Colon (tissue), 2 donors: Measurements from ENCODE around the gene LYL1.

Source experiments
- FAIRE-seq: peaks from 2 replicates; lab custom pipeline; 2012; peaks lifted over from hg19 to GRCh38; lab: Jason Lieb, UNC
- donor health status: control.
- donor health status: control.

LYL1 gene

GRCh38 chr19:13055213-13056051 lies 47.2 kb downstream of the LYL1 start:
- no peak for FAIRE-seq

GRCh38 chr19:13054626-13055212 lies 47.9 kb downstream of the LYL1 start:
- FAIRE-seq = no peak

GRCh38 chr19:13053761-13054625 lies 48.7 kb downstream of the LYL1 start:
- FAIRE-seq = no peak

- FAIRE-seq = no peak
Measured at GRCh38 chr19:13053238-13053637, 49.4 kb downstream of the LYL1 start.

- no peak for FAIRE-seq
Measured at GRCh38 chr19:13052447-13053175, 50.0 kb downstream of the LYL1 start.

GRCh38 chr19:13051557-13052165 lies 51.0 kb downstream of the LYL1 start:
- no peak for FAIRE-seq

GRCh38 chr19:13050274-13050673 lies 52.4 kb downstream of the LYL1 start:
- FAIRE-seq = no peak
